SKM-1 treated with dmso at 0.1 percent for 144 hours (cell line): Measurements from ENCODE around the gene KCNIP4.

Experiments
- DNase-seq: peaks from one replicate; lab custom pipeline; 2025; ENCODE audit not compliant: unreplicated experiment; lab: John Stamatoyannopoulos, UW

The KCNIP4 gene

DNA sequence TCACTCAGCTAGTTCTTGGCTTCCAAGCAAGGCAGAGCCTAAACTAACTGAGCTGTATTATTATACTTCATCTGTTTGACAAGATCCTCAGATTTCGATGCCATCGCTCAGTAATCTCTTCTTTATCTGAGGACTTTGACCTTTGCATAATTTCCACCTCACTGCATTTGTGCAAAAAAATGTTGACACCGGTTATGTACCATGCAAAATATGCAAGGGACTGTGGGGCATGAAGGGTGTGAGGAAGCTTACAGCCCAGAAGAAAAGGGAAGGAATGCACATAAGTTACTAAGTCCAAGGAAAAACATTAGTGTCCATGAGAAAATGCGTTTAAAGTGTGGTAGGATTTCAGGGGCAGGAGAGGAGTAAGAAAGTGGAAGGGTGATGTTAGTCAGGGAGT is 953.0 kb downstream of the KCNIP4 start:
- DNase-seq: no peak

DNA sequence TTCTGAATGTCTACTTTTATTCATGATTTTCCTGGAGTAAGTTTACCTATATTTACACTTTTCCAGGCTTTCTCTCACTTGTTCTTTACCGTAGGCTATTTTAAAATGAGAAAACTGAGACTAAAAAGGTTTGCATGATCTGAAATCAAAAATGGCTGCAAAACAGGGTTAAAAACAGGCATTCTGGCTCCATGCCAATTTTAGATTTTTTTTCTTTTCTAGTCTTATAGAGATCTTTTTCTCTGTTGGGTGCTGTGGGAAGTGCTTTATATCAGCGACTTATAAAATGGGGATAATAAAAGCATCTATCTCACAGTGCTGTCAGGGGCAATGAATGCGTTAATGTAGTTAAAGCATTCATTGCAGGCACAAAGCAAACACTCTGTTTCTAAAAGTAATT is 953.6 kb downstream of the KCNIP4 start:
- DNase-seq: no peak

DNA sequence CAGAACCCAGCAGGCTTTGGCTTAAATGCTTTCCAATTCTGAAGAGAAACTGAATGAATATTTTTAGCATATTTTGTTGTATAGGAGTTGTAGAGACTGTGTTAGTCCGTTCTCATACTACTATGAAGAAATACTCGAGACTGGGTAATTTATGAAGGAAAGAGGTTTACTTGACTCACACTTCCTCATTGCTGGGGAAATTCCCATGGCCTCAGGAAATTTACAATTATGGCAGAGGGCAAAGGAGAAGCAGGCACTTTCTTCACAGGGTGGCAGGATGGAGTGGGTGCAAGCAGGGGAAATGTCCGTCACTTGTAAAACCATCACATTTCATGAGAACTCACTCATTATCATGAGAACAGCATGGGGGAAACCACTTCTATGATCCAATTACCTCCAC is 956.6 kb downstream of the KCNIP4 start:
- DNase-seq: no peak

DNA sequence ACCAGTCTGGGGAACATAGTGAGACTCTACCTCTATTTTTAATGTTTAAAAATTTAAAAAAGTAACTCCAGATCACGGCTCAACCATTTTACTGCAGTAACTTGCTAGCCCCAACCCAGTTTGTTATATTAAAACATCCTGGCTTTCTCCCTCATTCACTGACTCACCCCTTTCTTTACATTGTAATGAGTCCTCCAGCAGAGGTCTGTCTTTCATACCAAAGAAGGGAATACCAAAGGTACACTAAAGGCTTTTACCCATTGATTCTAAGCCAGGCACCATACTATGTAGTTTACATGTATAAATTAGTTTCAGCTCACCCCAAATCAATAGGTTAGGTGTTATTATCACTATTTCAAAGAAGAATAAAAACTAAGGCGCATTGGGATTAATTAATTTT is 961.4 kb downstream of the KCNIP4 start:
- DNase-seq: no peak

DNA sequence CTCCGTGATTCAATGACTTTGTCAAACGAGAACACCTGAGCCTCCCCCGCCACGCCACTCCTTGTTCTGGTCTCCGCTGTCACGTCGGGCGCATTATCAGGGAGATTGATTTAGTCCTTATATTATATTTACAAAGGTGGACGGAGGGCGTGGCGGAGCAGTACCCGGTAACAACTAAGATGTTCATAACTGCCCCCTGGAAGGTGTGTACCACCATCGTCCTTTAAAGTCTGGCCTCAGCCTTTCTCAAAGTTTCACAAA is 964.1 kb downstream of the KCNIP4 start:
- no peak for DNase-seq

DNA sequence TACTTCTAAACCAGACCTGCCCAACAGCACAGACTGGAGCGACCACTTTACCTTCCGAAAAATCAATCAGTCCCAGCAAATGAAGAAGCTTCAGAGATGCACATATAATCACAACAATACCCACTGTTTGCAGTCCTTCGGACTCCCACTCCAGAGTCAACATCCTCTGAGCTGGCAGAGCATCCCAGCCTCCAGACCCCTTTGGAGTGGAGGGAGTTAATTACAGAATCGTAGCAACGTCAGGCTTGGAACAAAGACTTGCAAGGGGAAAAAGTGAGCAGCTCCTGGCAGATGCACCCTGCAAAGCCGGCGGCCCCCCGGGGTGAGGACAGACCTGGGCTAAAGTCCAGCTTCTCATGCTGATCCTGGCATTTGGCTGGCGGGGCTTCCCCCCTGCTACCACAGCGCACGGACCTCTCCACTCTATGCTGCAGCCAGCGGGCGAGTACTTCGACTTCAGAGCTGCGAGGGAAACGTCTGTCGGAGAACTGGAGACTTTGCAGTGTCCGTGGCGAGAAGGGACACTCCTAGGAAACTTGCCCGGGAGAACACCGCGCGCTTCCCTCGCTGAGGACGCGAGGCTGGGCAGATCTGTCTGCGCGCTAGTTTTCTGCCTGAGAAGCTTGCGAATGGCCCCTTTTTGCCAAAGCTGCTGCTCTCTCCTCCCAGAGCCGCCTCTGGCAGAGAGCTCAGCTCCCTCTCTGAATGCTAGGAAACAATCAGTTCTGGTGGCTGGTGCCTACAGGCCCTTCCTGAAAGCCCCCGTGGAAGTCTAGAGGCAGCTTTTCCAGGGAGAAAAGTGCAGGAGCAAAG is 964.6 kb downstream of the KCNIP4 start:
- no peak for DNase-seq

DNA sequence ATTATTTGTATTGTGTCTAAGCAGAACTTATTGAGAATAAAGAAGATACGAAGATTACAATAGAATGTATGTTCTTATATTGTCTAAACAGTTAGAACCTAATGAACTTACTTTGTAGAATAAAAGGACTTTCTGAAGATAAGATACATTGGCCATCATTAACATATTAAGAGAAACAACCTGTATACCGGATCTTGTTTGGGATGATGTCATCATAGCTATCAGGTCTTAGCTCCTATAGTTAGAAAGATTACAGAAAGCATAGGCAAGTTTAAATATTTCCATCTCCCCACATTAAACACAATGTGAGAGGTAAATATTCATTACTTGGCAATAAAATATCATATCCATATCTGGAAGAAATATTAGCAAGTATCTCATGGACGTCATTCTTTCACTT is 966.0 kb downstream of the KCNIP4 start:
- no peak for DNase-seq

DNA sequence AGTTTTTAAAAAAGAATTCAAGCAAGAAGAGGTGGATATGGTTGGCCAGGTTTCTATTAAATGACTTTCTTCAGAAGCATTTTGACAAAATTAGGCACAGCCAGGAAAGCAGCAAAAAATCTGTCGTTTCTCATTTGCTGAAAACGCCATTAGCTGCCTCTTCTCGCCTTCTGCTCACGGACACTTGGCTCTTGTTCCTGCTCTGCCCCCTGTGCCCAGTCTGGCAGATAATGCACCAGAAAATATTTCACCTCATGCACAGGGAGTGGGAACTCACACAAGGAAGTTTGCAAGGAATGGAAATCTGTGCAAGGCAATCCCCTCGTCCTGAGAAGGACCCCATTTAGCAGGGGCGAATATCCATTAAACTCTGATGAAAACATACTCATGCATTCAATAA is 988.3 kb downstream of the KCNIP4 start:
- DNase-seq: no peak

DNA sequence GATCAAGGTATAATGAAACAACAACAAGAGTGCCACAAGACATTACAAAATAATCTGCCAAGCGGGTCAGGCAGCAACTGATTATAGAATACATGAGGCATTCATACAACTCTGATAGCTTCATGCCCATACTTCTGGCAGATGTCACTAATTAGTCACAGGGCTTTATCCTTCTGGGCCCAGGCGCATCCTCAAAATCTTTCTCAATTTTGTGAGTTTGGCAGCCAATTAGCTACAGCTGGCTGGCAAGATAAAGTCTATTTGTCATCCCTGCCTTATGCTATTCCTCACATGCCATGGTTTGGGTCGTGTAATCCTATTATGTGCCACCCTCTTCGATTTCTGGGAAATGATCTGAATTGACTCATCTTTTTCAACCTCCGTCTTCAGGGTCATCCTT is 994.0 kb downstream of the KCNIP4 start:
- DNase-seq: no peak

DNA sequence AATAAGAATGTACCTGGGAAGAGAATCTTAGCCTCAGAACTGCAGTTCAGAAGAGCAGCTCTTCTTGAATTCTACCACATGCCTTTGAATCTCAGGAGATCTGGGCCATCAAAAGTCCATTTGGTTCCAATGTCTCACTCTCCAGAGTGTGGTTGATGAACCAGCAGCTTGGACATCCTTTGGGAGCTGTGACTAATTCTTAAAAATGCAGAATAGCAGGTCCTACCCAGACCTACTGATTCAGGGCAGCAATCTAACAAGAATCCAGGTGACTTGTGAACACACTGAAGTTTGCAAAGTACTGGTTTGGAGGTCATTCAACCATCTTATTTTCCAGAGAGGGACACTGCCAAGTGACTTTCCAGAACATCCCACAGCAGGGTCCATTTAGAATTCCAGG is 1003.6 kb downstream of the KCNIP4 start:
- no peak for DNase-seq

DNA sequence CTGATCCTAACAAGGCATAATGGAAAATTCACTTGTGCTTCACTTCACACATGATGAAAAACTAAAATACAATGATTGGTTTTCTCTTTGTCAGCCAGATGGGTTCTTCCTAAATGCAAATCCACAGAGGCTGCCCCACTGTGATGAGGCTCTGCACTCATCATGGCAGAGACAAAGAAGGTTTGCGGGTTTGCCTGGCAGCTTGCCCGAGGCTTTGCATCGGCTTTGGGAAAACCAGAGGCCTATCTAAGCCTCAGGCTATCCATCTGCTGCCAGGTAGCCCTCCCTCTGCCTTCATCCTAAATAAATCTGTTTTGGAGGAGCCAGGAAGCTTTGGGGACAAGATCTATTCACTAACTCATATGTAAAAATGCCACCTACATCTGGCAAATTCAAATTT is 1004.1 kb downstream of the KCNIP4 start:
- DNase-seq: no peak

DNA sequence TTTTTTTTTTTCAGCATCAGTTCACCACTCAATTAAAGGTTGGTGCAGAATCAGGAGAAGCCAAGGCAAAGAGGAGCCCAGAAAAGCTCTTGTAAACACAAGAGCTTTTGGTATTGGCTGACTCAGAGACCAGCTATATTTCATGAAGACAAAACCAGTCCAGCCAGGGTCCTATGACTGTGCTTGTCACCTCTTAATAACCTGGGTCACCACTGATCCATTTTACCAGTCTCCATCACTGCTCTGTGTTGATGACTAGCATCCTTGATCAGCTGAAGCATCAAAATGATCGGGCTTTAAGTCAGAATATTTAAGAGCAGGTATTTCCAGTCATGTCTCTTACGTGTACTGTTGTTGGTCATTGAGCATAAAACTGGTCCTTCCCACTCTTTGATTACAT is 1010.4 kb downstream of the KCNIP4 start:
- no peak for DNase-seq

DNA sequence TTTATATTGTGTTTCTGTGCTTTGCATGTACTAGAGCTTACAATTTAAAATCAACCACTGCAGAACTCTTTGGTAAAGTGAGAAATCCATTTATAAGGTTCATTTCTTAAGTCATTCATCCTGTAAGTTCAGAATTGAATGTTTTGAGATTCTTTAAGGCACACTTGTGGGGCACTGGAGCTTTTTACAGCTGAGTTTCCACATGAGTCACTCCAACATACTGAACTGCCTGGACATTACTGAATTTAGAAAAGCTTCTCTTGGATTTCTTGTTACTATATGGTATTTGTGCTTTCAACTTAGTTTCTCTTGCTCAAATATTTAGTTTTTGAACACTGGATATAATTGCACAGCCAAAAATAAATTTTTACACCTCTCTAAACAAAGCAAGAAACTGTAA is 1022.0 kb downstream of the KCNIP4 start:
- no peak for DNase-seq

DNA sequence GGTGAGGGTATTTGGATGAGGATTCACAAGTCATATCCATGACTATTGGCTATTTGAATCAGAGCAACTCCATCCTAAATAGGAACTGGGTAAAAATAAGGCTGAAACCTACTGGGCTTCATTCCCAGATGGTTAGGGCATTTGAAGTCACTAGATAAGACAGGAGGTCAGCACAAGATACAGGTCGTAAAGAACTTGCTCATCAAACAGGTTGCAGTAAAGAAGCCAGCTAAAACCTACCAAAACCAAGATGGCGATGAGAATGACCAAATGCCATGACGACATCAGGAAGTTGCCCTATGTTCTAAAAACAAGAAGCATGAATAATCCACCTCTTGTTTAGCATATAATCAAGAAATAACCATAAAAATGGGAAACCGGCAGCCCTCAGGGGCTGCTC is 1023.4 kb downstream of the KCNIP4 start:
- DNase-seq: no peak

DNA sequence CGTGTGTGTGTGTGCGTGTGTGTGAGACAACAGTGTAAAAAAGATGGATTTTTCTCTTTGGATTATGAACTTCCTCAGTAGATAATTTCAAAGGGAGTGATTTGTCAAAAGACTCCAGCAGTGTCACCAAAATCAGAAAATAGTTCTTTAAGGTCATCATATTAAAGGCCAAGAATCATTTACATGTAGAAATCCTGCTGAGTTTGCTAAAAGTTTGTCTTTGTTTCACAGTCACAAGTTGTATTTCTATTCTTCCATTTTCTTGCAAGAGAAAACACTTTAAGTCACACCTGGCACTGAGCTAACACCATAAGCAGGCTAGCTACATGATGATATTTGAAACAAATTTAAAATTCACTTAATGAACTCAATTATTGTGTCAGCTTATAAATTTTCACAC is 1025.6 kb downstream of the KCNIP4 start:
- DNase-seq: no peak

DNA sequence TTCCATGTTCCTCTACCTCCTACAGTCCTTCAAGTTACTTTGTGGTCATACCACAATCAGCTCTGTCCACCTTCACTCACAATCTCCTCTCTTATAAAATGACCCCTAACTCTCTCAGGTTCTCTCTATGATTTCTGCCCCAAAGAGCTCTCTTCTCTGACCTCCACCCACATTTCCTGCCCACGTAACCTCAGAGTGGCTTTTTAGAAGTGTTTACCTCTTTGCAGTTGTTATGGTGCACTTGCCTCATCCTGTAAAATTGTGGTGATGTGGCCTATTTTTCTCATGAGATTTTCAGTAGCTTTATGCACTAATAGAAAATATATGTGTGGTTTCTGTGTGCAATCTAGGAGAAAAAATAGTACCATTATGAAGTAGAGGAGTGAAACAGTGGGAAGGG is 1032.5 kb downstream of the KCNIP4 start:
- no peak for DNase-seq

DNA sequence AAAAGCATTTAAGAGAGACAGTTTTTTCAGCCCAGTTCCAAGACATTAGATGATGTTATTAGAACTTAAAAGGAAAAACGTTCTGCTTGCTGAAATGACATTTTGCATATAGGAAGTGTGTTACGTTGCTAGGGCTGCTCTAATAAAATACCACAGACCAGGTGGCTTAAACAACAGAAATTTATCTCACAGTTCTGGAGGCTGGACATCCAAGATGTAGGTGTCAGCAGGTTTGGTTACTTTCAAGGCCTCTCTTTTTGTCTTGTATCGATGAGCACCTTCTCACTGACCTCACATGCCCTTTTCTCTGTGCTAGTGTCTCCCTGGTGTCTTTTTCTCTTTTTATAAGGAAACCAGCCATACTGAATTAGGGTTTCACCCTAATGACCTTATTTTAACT is 1043.6 kb downstream of the KCNIP4 start:
- DNase-seq: no peak

DNA sequence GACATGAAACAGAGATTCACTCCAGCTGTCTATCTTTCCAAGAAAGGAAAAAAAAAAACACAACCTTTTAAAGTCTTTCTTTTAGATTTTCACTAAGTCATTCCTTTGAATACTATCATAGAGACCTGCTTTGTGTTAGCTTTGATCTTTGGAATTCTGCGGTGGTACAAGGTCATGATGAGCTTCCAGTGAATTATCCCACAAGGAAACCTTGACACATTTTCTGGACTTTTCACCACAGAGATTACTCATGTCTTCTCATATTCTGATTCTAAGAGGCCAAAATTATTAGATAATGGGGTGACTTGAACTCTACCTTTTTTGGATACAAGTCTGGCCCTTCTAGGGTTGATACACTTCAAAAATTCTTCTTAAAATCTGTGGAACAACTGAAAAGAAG is 1046.7 kb downstream of the KCNIP4 start:
- no peak for DNase-seq

DNA sequence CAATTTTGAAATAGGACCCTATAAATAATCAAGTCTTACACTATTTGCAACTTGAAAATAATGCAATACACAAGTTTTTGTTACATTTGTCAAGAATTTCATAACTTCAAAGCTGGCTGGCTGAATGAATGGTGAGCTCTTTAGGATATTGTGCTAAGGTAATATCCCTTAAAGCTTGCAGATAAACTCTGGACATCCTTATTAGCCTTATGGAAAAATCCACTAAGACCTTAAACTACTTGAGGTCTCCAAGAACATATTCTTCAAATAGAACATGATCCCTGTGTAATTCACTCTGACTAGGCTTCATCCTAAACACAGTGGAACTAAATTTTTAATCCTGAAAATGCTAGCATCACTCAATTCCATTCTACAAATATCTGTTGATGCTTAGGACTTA is 1049.0 kb downstream of the KCNIP4 start:
- DNase-seq: no peak

DNA sequence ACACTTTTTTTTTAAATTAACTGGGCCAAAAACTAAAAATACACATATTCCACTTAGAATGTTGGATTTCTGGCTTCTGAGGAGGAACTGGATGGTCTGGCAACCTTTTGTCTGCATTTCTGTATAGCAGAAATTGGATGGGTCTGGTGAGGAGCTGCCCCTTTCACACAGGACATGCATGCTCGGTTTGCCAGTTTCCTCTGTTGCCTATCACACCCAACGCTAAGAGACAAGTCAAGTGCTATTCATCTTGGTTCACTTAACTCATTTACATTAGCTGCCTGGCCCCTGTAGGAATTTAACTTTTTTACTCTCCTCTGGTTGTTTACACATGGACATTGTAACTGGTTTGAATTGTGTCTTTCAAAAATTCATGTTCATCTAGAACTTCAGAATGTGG is 1052.6 kb downstream of the KCNIP4 start:
- DNase-seq: no peak

DNA sequence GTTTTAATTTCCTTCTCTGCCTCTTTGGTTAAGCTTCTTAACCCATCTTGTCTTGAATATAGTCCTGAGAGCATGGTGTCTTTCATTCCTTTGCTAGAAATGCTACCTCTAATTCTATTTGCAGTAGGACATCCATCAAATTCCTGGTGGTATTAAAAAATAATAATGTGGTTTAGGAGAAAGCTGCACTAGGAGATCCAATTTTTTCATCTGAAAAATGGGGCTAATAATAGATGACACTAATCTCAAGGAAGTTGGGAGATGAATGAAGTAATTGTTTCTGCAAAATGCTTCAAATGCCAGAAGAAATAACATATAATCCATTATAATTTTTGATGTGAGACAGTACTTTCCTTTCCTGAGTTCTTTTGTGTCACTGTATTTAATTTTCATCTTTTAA is 1053.4 kb downstream of the KCNIP4 start:
- DNase-seq: no peak

DNA sequence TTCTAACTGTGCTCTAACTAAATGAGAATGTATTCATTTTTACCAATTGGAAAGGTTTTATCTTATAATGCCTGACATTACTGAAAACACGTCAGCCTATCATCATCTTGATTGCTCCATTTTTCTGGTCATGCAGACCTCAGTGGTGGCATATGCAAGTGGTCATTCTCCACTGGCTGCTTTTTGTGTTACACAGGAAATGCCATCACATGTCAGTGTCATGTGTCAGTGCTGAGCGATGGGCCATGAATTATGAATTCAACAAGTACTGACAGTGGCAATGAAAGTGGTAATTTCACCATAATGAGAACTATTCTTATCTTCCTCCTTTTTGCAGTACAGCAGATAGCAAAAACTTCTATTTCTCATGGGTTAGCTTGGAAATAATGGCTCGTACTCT is 1057.8 kb downstream of the KCNIP4 start:
- no peak for DNase-seq

DNA sequence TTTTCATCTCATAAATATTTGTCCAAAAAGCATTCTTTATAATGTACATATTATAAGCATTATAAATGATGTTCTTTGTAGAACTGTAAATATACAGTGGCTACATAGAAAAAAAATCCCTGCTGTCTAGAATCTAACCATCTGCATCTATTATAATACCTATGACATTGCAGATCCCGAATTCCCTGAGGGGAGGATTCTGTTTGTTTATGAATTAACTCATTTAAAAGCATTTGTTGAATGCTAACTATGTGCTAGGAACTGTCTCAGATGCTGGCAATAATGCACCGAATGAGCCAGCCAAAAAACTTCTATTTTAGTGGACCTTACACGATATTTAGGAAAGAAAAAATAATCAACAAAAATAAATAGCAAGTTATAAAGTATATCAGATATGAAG is 1058.7 kb downstream of the KCNIP4 start:
- no peak for DNase-seq

DNA sequence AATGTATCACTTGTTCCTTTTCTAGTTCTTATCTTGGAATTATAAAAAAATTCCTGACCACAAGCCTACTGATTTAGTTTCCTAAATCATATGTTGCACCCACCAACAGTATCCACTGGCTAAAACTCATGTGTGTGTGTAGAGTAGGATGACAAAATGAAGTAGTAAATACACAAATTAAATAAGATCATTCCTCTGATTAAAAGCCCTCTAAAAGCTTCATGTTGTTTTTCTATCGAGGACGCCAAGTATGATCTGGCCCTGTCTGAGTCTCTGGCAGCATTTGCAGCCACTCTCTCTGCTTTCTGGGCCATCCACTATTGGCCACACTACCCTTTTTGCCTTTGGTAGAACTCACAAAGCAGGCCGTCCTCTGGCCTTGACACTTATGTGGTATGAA is 1064.9 kb downstream of the KCNIP4 start:
- DNase-seq: no peak
